Measurements from ENCODE around the gene ADGRG1.
A peak's percentile ranks its signal among the peaks of the same experiment; 100 is the strongest.
"Not testable (repeated sequence)": the region's sequence is repeated elsewhere in the genome, so short reads cannot be mapped to it uniquely, and the experiment has no call there.

Gene ADGRG1

GRCh38 chr16:57668630-57669475, 40.4 kb downstream of the ADGRG1 start:
- peaks cover 18% of the 10 kb centered on the region for H3K36me3 Mint-ChIP-seq
- H3K4me3 Mint-ChIP-seq = no peak overlapping the region
- H3K9me3 Mint-ChIP-seq = no peaks in the 10 kb centered on the region

GRCh38 chr16:57669476-57670162, 41.2 kb downstream of the ADGRG1 start:
- no peak overlapping the region for H3K4me3 Mint-ChIP-seq
- DNase-seq (ENCODE audit: low spot score in 2 of 2) = no peak
- ATAC-seq = peak; percentile 5

More at GRCh38 chr16:57668630-57669475, 40.4 kb downstream of the ADGRG1 start:
- no peak for ATAC-seq
- DNase-seq (ENCODE audit: low spot score in 2 of 2) = no peak
- Mint-ChIP-seq H3K27ac (peak overlapping the region; percentile 66), H3K4me1 (peaks cover 14% of the 10 kb centered on the region)

GRCh38 chr16:57670196-57670595, 41.8 kb downstream of the ADGRG1 start:
- Mint-ChIP-seq H3K4me1 (peaks cover 14% of the 10 kb centered on the region), H3K27ac (peak overlapping the region; percentile 66), H3K4me3 (no peak overlapping the region), H3K9me3 (no peaks in the 10 kb centered on the region), H3K36me3 (peaks cover 6% of the 10 kb centered on the region)
- ATAC-seq = no peak
- DNase-seq (ENCODE audit: low spot score in 2 of 2) = no peak

More at GRCh38 chr16:57669476-57670162, 41.2 kb downstream of the ADGRG1 start:
- peak overlapping the region; percentile 66 for H3K27ac Mint-ChIP-seq
- peaks cover 14% of the 10 kb centered on the region for H3K4me1 Mint-ChIP-seq
- H3K36me3 Mint-ChIP-seq = peaks cover 11% of the 10 kb centered on the region
- no peaks in the 10 kb centered on the region for H3K9me3 Mint-ChIP-seq

GRCh38 chr16:57671451-57671850, 43.0 kb downstream of the ADGRG1 start:
- peaks cover 14% of the 10 kb centered on the region for H3K4me1 Mint-ChIP-seq
- not testable (repeated sequence) for ATAC-seq; DNase-seq (ENCODE audit: low spot score in 2 of 2)

GRCh38 chr16:57672416-57672815, 44.0 kb downstream of the ADGRG1 start:
- no peak for ATAC-seq

More at GRCh38 chr16:57671451-57671850, 43.0 kb downstream of the ADGRG1 start:
- not testable (repeated sequence) for H3K4me3 Mint-ChIP-seq, H3K36me3 Mint-ChIP-seq, H3K9me3 Mint-ChIP-seq, H3K27ac Mint-ChIP-seq

GRCh38 chr16:57672824-57673223, 44.4 kb downstream of the ADGRG1 start:
- Mint-ChIP-seq H3K4me1 (peaks cover 14% of the 10 kb centered on the region), H3K4me3 (no peak overlapping the region), H3K27ac (no peak overlapping the region), H3K36me3 (no peaks in the 10 kb centered on the region), H3K9me3 (no peaks in the 10 kb centered on the region)
- no peak for DNase-seq (ENCODE audit: low spot score in 2 of 2)
- no peak for ATAC-seq

More at GRCh38 chr16:57672416-57672815, 44.0 kb downstream of the ADGRG1 start:
- no peaks in the 10 kb centered on the region for H3K36me3 Mint-ChIP-seq
- peaks cover 14% of the 10 kb centered on the region for H3K4me1 Mint-ChIP-seq
- H3K27ac Mint-ChIP-seq = no peak overlapping the region
- no peaks in the 10 kb centered on the region for H3K9me3 Mint-ChIP-seq
- no peak overlapping the region for H3K4me3 Mint-ChIP-seq
- DNase-seq (ENCODE audit: low spot score in 2 of 2) = no peak

GRCh38 chr16:57675741-57676551, 47.5 kb downstream of the ADGRG1 start:
- Mint-ChIP-seq H3K36me3 (no peaks in the 10 kb centered on the region), H3K27ac (no peak overlapping the region), H3K4me3 (no peak overlapping the region), H3K4me1 (peaks cover 6% of the 10 kb centered on the region), H3K9me3 (no peaks in the 10 kb centered on the region)
- DNase-seq (ENCODE audit: low spot score in 2 of 2) (no peak), ATAC-seq (no peak)

- ATAC-seq (no peak), DNase-seq (ENCODE audit: low spot score in 2 of 2) (no peak)
- peaks cover 6% of the 10 kb centered on the region for H3K4me1 Mint-ChIP-seq
- H3K9me3 Mint-ChIP-seq = no peaks in the 10 kb centered on the region
- no peaks in the 10 kb centered on the region for H3K36me3 Mint-ChIP-seq
- no peak overlapping the region for H3K4me3 Mint-ChIP-seq
- no peak overlapping the region for H3K27ac Mint-ChIP-seq
Measured at GRCh38 chr16:57676553-57677085, 48.2 kb downstream of the ADGRG1 start.

GRCh38 chr16:57677622-57678369, 49.4 kb downstream of the ADGRG1 start:
- Mint-ChIP-seq H3K9me3 (no peaks in the 10 kb centered on the region), H3K36me3 (no peaks in the 10 kb centered on the region), H3K4me1 (peaks cover 6% of the 10 kb centered on the region), H3K27ac (no peak overlapping the region), H3K4me3 (no peak overlapping the region)
- ATAC-seq = no peak
- DNase-seq (ENCODE audit: low spot score in 2 of 2) = no peak

- Mint-ChIP-seq H3K9me3 (no peaks in the 10 kb centered on the region), H3K36me3 (no peaks in the 10 kb centered on the region), H3K4me3 (no peak overlapping the region), H3K4me1 (peaks cover 6% of the 10 kb centered on the region), H3K27ac (no peak overlapping the region)
- DNase-seq (ENCODE audit: low spot score in 2 of 2) (no peak), ATAC-seq (no peak)
Measured at GRCh38 chr16:57679016-57679415, 50.6 kb downstream of the ADGRG1 start.

- H3K27ac Mint-ChIP-seq = peak overlapping the region; percentile 74
- peaks cover 6% of the 10 kb centered on the region for H3K4me1 Mint-ChIP-seq
- H3K36me3 Mint-ChIP-seq = no peaks in the 10 kb centered on the region
- ATAC-seq (no peak), DNase-seq (ENCODE audit: low spot score in 2 of 2) (no peak)
- H3K9me3 Mint-ChIP-seq = no peaks in the 10 kb centered on the region
- no peak overlapping the region for H3K4me3 Mint-ChIP-seq
Measured at GRCh38 chr16:57679767-57680482, 51.5 kb downstream of the ADGRG1 start.

- peak overlapping the region; percentile 74 for H3K27ac Mint-ChIP-seq
- H3K4me3 Mint-ChIP-seq = no peak overlapping the region
- H3K36me3 Mint-ChIP-seq = no peaks in the 10 kb centered on the region
- DNase-seq (ENCODE audit: low spot score in 2 of 2) (no peak), ATAC-seq (no peak)
- H3K9me3 Mint-ChIP-seq = no peaks in the 10 kb centered on the region
- peaks cover 6% of the 10 kb centered on the region for H3K4me1 Mint-ChIP-seq
Measured at GRCh38 chr16:57680842-57681375, 52.5 kb downstream of the ADGRG1 start.

GRCh38 chr16:57681950-57682728, 53.7 kb downstream of the ADGRG1 start:
- no peak for ATAC-seq
- no peaks in the 10 kb centered on the region for H3K36me3 Mint-ChIP-seq

More at GRCh38 chr16:57681950-57682728, 53.7 kb downstream of the ADGRG1 start:
- peaks cover 6% of the 10 kb centered on the region for H3K4me1 Mint-ChIP-seq
- no peak overlapping the region for H3K27ac Mint-ChIP-seq
- H3K9me3 Mint-ChIP-seq = no peaks in the 10 kb centered on the region
- DNase-seq (ENCODE audit: low spot score in 2 of 2) = no peak
- H3K4me3 Mint-ChIP-seq = no peak overlapping the region

All from stimulated activated effector memory CD8-positive, alpha-beta T cell treated with anti-CD3 and anti-CD28 coated beads, Interleukin-12 subunit alpha, Interleukin-12 subunit beta, amount 100 ng/mL, for 72 hours (primary cell).